HG03439 (cell line): ENCODE results near the gene UBP1.
"Not testable (repeated sequence)": the region's sequence is repeated elsewhere in the genome, so short reads cannot be mapped to it uniquely, and the experiment has no call there.

Experiments
- ATAC-seq: cut with Tn5 transposase; IDR thresholded peaks from one replicate; pipeline ENCODE4 v1.9.1; 2021; ENCODE audit warnings: mild to moderate bottlenecking, moderate library complexity; ENCODE audit not compliant: unreplicated experiment

UBP1 gene

GRCh38 chr3:33437556-33438283, 2.5 kb downstream of the UBP1 start:
- ATAC-seq, result no peak

GRCh38 chr3:33433843-33434242, 6.4 kb downstream of the UBP1 start:
- no peak for ATAC-seq

- ATAC-seq, result no peak
These were observed 9.6 kb downstream of the UBP1 start for GRCh38 chr3:33430571-33430970.

- ATAC-seq, result no peak
These were observed 10.1 kb downstream of the UBP1 start for GRCh38 chr3:33430061-33430460.

GRCh38 chr3:33429306-33429705, 10.9 kb downstream of the UBP1 start:
- ATAC-seq, result not testable (repeated sequence)

- ATAC-seq, result no peak
These were observed 11.5 kb downstream of the UBP1 start for GRCh38 chr3:33428734-33429133.

GRCh38 chr3:33426630-33427317, 13.4 kb downstream of the UBP1 start:
- ATAC-seq, result no peak

GRCh38 chr3:33426068-33426467, 14.1 kb downstream of the UBP1 start:
- ATAC-seq, result no peak

- no peak for ATAC-seq
These were observed 14.8 kb downstream of the UBP1 start for GRCh38 chr3:33425453-33425852.

- ATAC-seq, result no peak
These were observed 15.4 kb downstream of the UBP1 start for GRCh38 chr3:33424606-33425452.

GRCh38 chr3:33420966-33421365, 19.2 kb downstream of the UBP1 start:
- ATAC-seq, result no peak

- ATAC-seq, result no peak
These were observed 20.3 kb downstream of the UBP1 start for GRCh38 chr3:33419948-33420347.

- no peak for ATAC-seq
These were observed 23.0 kb downstream of the UBP1 start for GRCh38 chr3:33417066-33417673.

GRCh38 chr3:33410816-33411215, 29.4 kb downstream of the UBP1 start:
- not testable (repeated sequence) for ATAC-seq

GRCh38 chr3:33403756-33404155, 36.4 kb downstream of the UBP1 start:
- ATAC-seq, result no peak

- ATAC-seq, result no peak
These were observed 37.3 kb downstream of the UBP1 start for GRCh38 chr3:33402936-33403335.

GRCh38 chr3:33401781-33402180, 38.4 kb downstream of the UBP1 start:
- ATAC-seq, result no peak

- ATAC-seq, result no peak
These were observed 41.8 kb downstream of the UBP1 start for GRCh38 chr3:33398410-33398809.

- ATAC-seq, result no peak
These were observed 44.3 kb downstream of the UBP1 start for GRCh38 chr3:33395900-33396299.

- no peak for ATAC-seq
These were observed 45.7 kb downstream of the UBP1 start for GRCh38 chr3:33394403-33395054.

GRCh38 chr3:33392703-33393125, 47.5 kb downstream of the UBP1 start:
- ATAC-seq, result no peak
